Neural cell (in vitro differentiated cells): ENCODE results near the gene SRP9. TPM values are rescaled to one million over a fixed set of nuclear protein-coding genes. Genes with fewer than 3 reads are reported as not detected.
"Not testable (repeated sequence)": the region's sequence is repeated elsewhere in the genome, so short reads cannot be mapped to it uniquely, and the experiment has no call there.

ENCODE experiments used
- H2AFZ ChIP-seq: fragments of 200-600, 300-800 bp; sonication (generic), shearing (Covaris generic); 2 replicates; pipeline ENCODE4 v1.6.0; 2014; ENCODE audit warnings: low read depth, mild to moderate bottlenecking, antibody characterized with exemption, low read length, moderate library complexity
- H3F3A ChIP-seq: fragments of 200-600 bp; shearing (Covaris generic); 2 replicates; pipeline ENCODE4 v1.6.1; 2016; ENCODE audit warnings: mild to moderate bottlenecking, moderate library complexity, mixed read lengths, antibody characterized with exemption, low read length; ENCODE audit not compliant: insufficient read depth, poor library complexity, severe bottlenecking
- H3K27ac ChIP-seq: fragments of 200-600, 300-800 bp; sonication (generic), shearing (Covaris generic); 2 replicates; pipeline ENCODE4 v1.5.1; 2014; ENCODE audit warnings: mild to moderate bottlenecking, low read length, moderate library complexity
- H3K27me3 ChIP-seq: fragments of 300-800, 200-600 bp; sonication (generic), shearing (Covaris generic); 2 replicates; pipeline ENCODE4 v1.6.0; 2014; ENCODE audit warnings: mild to moderate bottlenecking, low read depth, low read length, moderate library complexity; ENCODE audit not compliant: insufficient read depth
- H3K36me3 ChIP-seq: fragments of 300-800, 200-600 bp; sonication (generic), shearing (Covaris generic); 2 replicates; pipeline ENCODE4 v1.5.1; 2014; ENCODE audit warnings: mild to moderate bottlenecking, antibody characterized with exemption, low read length, moderate library complexity; ENCODE audit not compliant: insufficient read depth
- H3K4me2 ChIP-seq: fragments of 300-800, 200-600 bp; sonication (generic), shearing (Covaris generic); 2 replicates; pipeline ENCODE4 v1.6.0; 2014; ENCODE audit warnings: mild to moderate bottlenecking, low read length
- H3K4me3 ChIP-seq: fragments of 300-800, 200-600 bp; sonication (generic), shearing (Covaris generic); 2 replicates; pipeline ENCODE4 v1.5.1; 2014; ENCODE audit warnings: mild to moderate bottlenecking, low read length, moderate library complexity
- H3K79me2 ChIP-seq: fragments of 200-600 bp; shearing (Covaris generic); replicated peaks from 2 replicates; pipeline ENCODE4 v1.6.0; 2014; ENCODE audit warnings: mild to moderate bottlenecking, low read length, moderate library complexity; ENCODE audit not compliant: insufficient read depth
- H3K9ac ChIP-seq: fragments of 300-800, 200-600 bp; sonication (generic), shearing (Covaris generic); 2 replicates; pipeline ENCODE4 v1.6.1; 2016; ENCODE audit warnings: mild to moderate bottlenecking, low read length, mixed read lengths
- H3K9me2 ChIP-seq: fragments of 200-600 bp; shearing (Covaris generic); 2 replicates; pipeline ENCODE4 v1.6.1; 2016; ENCODE audit warnings: mild to moderate bottlenecking, low read length, mixed read lengths; ENCODE audit not compliant: insufficient read depth
- H3K9me3 ChIP-seq: fragments of 200-600, 300-800 bp; sonication (generic), shearing (Covaris generic); 2 replicates; pipeline ENCODE4 v1.6.1; 2016; ENCODE audit warnings: mild to moderate bottlenecking, mixed run types, low read length, moderate library complexity, mixed read lengths
- H4K20me1 ChIP-seq: fragments of 200-600 bp; shearing (Covaris generic); 2 replicates; pipeline ENCODE4 v1.6.1; 2016; ENCODE audit warnings: mild to moderate bottlenecking, mixed run types; ENCODE audit not compliant: insufficient read depth
- CTCF ChIP-seq: fragments of 450-650 bp; IDR thresholded peaks from 2 replicates; pipeline ENCODE4 v1.5.1; 2014; ENCODE audit warnings: antibody characterized with exemption, mild to moderate bottlenecking, moderate library complexity; ENCODE audit not compliant: poor library complexity, severe bottlenecking
- EP300 ChIP-seq: fragments of 450-650 bp; conservative IDR thresholded peaks from 2 replicates; pipeline ENCODE4 v1.6.1; 2014; ENCODE audit warnings: antibody characterized with exemption, mild to moderate bottlenecking, moderate library complexity; ENCODE audit not compliant: poor library complexity, severe bottlenecking
- EZH2 ChIP-seq: fragments of 200-600, 300-800 bp; shearing (Covaris generic), sonication (generic); IDR thresholded peaks from 2 replicates; pipeline ENCODE4 v1.6.1; 2014; ENCODE audit warnings: antibody characterized with exemption, low read length, borderline replicate concordance, mild to moderate bottlenecking; ENCODE audit not compliant: insufficient read depth, poor library complexity, severe bottlenecking
- MXI1 ChIP-seq: fragments of 450-650 bp; conservative IDR thresholded peaks from 2 replicates; pipeline ENCODE4 v1.6.1; 2014; ENCODE audit warnings: antibody characterized with exemption, mild to moderate bottlenecking; ENCODE audit not compliant: poor library complexity, severe bottlenecking
- POLR2AphosphoS5 ChIP-seq: IDR thresholded peaks from 2 replicates; pipeline ENCODE4 v1.6.1; 2012
- RAD21 ChIP-seq: fragments of 450-650 bp; conservative IDR thresholded peaks from 2 replicates; pipeline ENCODE4 v1.6.1; 2014; ENCODE audit warnings: antibody characterized with exemption, mild to moderate bottlenecking, moderate library complexity
- SMC3 ChIP-seq: fragments of 450-650 bp; conservative IDR thresholded peaks from 2 replicates; pipeline ENCODE4 v1.6.1; 2014; ENCODE audit warnings: antibody characterized with exemption, mild to moderate bottlenecking, moderate library complexity; ENCODE audit not compliant: poor library complexity
- TAF1 ChIP-seq: IDR thresholded peaks from 2 replicates; pipeline ENCODE4 v1.6.1; 2012; ENCODE audit warnings: low read depth
- polyA plus RNA-seq: library from polyadenylated mRNA; depleted of rRNA; stranded (reverse); fragments of >200 nt; gene quantifications from 2 replicates; pipeline ENCODE4 v1.2.3, GENCODE V29; 2014
- TF ChIP-seq, protein P1 (sequence below): IDR thresholded peaks from 2 replicates; pipeline ENCODE4 v1.6.1; 2012; ENCODE audit warnings: borderline replicate concordance

The SRP9 gene
- polyA plus RNA-seq, 1 donor from 2014 or later: 1,838 TPM

DNA sequence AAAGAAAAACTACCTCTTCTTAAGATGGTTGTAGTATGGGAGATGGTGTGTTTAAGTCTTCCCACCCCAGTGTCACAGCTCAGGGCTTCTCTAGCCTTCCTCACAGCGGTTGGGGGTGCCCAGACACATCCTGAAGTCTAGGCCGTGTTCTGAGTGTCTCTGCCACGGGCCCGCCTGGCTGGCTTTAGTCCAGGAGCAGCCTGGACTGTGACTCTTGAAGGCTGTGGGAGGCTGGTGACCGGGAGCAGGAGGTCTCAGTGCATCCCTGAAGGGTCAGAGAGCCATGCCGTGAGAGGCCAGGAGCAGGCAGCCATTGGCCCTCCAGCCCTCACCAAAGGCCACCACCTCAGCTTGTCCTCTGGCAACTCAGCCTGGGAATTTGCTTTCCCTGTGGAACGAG, 36.8 kb downstream of the SRP9 start:
- Histone ChIP-seq H3K4me2 (no peak overlapping the region), H3K79me2 (peaks cover 11% of the 10 kb centered on the region), H3K9ac (no peak overlapping the region), H3K4me3 (no peak overlapping the region), H3K27ac (no peak overlapping the region), H4K20me1 (no peaks in the 10 kb centered on the region), H3F3A (peaks cover 3% of the 10 kb centered on the region), H3K9me3 (no peaks in the 10 kb centered on the region), H3K36me3 (no peaks in the 10 kb centered on the region), H3K27me3 (no peaks in the 10 kb centered on the region), H2AFZ (no peak overlapping the region), H3K9me2 (no peaks in the 10 kb centered on the region)
- TF ChIP-seq POLR2AphosphoS5 (no peak), EP300 (no peak), CTCF (no peak), RAD21 (no peak), SMC3 (no peak), EZH2 (no peak), TAF1 (no peak), MXI1 (no peak)
- TF ChIP-seq, protein P1, sequence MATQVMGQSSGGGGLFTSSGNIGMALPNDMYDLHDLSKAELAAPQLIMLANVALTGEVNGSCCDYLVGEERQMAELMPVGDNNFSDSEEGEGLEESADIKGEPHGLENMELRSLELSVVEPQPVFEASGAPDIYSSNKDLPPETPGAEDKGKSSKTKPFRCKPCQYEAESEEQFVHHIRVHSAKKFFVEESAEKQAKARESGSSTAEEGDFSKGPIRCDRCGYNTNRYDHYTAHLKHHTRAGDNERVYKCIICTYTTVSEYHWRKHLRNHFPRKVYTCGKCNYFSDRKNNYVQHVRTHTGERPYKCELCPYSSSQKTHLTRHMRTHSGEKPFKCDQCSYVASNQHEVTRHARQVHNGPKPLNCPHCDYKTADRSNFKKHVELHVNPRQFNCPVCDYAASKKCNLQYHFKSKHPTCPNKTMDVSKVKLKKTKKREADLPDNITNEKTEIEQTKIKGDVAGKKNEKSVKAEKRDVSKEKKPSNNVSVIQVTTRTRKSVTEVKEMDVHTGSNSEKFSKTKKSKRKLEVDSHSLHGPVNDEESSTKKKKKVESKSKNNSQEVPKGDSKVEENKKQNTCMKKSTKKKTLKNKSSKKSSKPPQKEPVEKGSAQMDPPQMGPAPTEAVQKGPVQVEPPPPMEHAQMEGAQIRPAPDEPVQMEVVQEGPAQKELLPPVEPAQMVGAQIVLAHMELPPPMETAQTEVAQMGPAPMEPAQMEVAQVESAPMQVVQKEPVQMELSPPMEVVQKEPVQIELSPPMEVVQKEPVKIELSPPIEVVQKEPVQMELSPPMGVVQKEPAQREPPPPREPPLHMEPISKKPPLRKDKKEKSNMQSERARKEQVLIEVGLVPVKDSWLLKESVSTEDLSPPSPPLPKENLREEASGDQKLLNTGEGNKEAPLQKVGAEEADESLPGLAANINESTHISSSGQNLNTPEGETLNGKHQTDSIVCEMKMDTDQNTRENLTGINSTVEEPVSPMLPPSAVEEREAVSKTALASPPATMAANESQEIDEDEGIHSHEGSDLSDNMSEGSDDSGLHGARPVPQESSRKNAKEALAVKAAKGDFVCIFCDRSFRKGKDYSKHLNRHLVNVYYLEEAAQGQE: no peak

GRCh38 chr1:225815090-225815489, 37.5 kb downstream of the SRP9 start:
- H2AFZ ChIP-seq, H3K4me2 ChIP-seq, H3K9me3 ChIP-seq, H3K9me2 ChIP-seq, H3F3A ChIP-seq, H3K27me3 ChIP-seq, H3K36me3 ChIP-seq, H4K20me1 ChIP-seq, H3K27ac ChIP-seq, H3K4me3 ChIP-seq, H3K9ac ChIP-seq: not testable (repeated sequence)
- H3K79me2 ChIP-seq: peaks cover 11% of the 10 kb centered on the region

DNA sequence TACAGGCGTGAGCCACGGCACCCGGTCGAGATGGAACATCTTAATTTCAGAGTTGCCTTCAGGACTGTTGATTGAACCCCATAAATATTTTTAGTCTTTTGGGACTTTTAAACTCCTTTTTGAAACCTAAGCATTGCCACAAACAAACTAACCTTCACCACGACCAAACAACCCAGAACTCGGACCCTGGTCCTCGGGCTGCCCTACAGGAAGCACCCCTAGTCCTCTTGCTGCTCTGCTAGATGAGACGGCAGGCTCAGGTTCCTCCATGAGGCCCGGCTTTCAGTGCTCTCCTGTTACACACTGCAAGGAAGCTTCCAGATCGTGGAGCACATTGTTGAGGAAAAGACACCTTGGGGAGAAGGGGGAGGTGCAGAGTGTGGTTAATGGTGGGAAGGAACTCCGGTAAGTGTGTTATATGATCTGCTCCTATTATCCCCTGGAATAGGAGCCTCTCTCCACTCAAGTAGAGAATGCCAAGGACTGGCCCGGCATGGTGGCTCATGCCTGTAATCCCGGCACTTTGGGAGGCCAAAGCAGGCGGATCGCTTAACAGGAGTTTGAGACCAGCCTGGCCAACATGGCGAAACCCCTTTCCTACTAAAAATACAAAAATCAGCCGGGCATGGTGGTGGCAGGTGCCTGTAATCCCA, 38.0 kb downstream of the SRP9 start:
- no peaks in the 10 kb centered on the region for H3K9me2 ChIP-seq
- no peaks in the 10 kb centered on the region for H4K20me1 ChIP-seq
- no peak overlapping the region for H3K4me2 ChIP-seq
- TF ChIP-seq POLR2AphosphoS5: no peak
- no peak for TF ChIP-seq RAD21
- TF ChIP-seq EP300: no peak
- no peak for TF ChIP-seq CTCF
- no peak for TF ChIP-seq EZH2
- TF ChIP-seq SMC3: no peak
- no peak for TF ChIP-seq TAF1
- TF ChIP-seq, protein P1: no peak
- no peak for TF ChIP-seq MXI1
- H3K9ac ChIP-seq: no peak overlapping the region
- H3K27me3 ChIP-seq: no peaks in the 10 kb centered on the region
- H3K36me3 ChIP-seq: no peaks in the 10 kb centered on the region
- no peak overlapping the region for H2AFZ ChIP-seq
- no peak overlapping the region for H3K4me3 ChIP-seq
- no peak overlapping the region for H3K27ac ChIP-seq
- H3K79me2 ChIP-seq: peaks cover 11% of the 10 kb centered on the region
- no peaks in the 10 kb centered on the region for H3K9me3 ChIP-seq
- no peaks in the 10 kb centered on the region for H3F3A ChIP-seq
